CD4-positive, alpha-beta T cell treated with Interleukin-17A for 4 hours (primary cell): ENCODE measurements around the gene CFAP91.

ENCODE experiments used
- DNase-seq: peaks from one replicate; pipeline ENCODE4 v3.0.0-alpha.2; 2020; ENCODE audit warnings: mixed read lengths

CFAP91 gene

GRCh38 chr3:119745942-119746341 lies 43.1 kb downstream of the CFAP91 start:
- DNase-seq: no peak

DNA sequence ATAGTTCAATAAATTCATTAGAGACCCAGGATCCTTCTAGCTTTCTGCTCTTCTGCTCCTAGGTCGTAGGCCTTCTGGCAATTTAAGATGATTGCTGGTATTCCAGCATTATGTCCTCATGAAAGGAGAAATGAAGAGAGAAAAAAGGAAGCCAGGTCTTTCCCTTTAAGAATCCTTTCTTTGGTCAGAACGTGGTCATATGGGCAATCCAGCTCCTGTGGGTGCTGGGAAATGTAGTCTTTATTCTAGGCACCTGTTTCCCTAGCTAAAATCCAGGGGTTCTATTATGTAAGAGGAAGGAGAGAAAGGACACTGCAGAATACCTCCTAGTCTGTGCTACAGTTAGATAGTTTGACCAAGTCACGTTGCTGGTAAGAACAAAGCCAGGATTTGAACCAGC lies 43.6 kb downstream of the CFAP91 start:
- no peak for DNase-seq

DNA sequence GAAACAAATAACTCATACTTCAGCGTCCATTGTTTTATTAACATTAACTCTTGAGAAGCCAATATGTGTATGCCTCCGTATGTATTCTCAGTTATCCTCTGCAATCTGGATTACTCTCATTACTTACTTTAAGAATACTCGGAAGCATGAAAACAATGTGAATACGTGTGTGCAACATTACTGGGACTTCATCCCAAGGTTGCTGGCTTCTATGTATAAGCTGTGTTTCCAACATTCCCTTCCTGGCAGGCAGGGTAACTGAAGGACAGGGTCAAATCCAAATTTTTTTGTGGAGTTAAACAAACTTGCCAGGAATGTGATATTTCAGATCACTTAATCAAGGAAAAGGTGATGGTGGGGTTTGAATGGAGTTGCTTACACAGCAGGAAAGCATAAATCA lies 44.5 kb downstream of the CFAP91 start:
- DNase-seq: no peak

- no peak for DNase-seq
Observed at GRCh38 chr3:119748991-119749390, 46.2 kb downstream of the CFAP91 start.

DNA sequence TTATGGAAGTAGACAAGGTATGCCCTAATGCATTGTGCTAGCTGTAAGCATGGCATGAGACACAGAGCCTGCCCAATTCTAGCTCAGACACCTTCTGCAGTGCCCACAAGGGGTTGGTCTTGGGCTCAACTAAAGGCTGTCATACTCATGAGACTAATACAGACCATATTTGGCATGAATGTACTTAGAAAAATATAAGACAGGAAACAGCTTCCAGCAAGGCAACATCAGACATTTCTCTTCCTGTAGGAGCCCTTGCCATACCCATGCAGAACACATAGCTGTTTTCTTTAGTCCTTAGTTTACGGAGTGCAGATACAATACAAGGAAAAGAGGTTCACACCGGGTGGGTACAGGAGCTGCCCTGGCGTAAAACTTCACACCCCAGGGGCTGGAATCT lies 48.6 kb downstream of the CFAP91 start:
- DNase-seq: no peak
